ENCODE data around the gene GIMD1.

DNA sequence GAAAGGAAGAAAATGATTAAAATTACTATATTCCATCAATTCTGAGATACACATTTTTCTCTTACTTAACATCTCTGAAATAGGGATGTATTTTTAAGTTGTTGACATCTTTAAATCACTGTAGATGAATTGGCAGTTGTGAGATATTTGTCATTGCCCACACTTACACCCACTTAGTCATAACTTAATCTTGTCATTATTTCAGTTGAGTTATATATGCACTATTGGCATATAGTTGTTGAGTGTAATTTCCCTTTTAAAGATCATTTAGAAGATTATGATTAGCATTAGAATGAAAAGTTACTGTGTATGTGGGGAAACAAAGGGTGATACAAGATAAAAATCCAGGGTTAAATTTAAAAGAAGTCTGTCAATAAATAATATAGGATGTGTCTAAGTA lies 50.1 kb downstream of the GIMD1 start:
- TF ChIP-seq POLR2A (IDR thresholded peaks at IDR 0.05; ENCODE audit: low read depth, low read length) (no peak), POLR2AphosphoS5 (IDR thresholded peaks at IDR 0.05; ENCODE audit: low read depth, low read length) (no peak), TAF1 (IDR thresholded peaks at IDR 0.05; ENCODE audit: low read depth, low read length) (no peak), SPI1 (IDR thresholded peaks at IDR 0.05; ENCODE audit: low read depth, low read length) (no peak), POU2F2 (IDR thresholded peaks at IDR 0.05; ENCODE audit: low read depth, low read length) (no peak), PAX5 (IDR thresholded peaks at IDR 0.05; ENCODE audit: insufficient read depth, low read length, severe bottlenecking) (no peak)

Measured in GM12891 (cell line).